H1 (cell line): Measurements from ENCODE around the gene SMAD6. TPM values are rescaled to one million over a fixed set of nuclear protein-coding genes. Genes with fewer than 3 reads are reported as not detected.

Experiments used
- CTCF ChIA-PET: fragments of 300-600 bp; sonication (Branson Sonifier 250); formaldehyde crosslinking; loops from one replicate; lab custom pipeline; 2021; ENCODE audit not compliant: partially characterized antibody; lab: Charles Lee
- POLR2A ChIA-PET: fragments of 300-600 bp; sonication (Branson Sonifier 250); formaldehyde crosslinking; loops from one replicate; lab custom pipeline; 2021; ENCODE audit warnings: inconsistent platforms; ENCODE audit not compliant: partially characterized antibody; lab: Charles Lee
- DNase-seq, 2 experiments: peaks; one replicate each; pipeline versions ENCODE4 v3.0.0 to v3.0.0-alpha.2; 2010 to 2022; ENCODE audit warnings: low spot score in 2 of 2, low read depth in 1 of 2, mixed read lengths in 1 of 2
- FAIRE-seq: peaks from 2 replicates; lab custom pipeline; 2011; peaks lifted over from hg19 to GRCh38; lab: Jason Lieb, UNC
- H2AFZ ChIP-seq: 2 replicates; pipeline ENCODE4 v1.8.1; 2012; ENCODE audit warnings: low read length, inconsistent platforms
- H2AK5ac ChIP-seq: 2 replicates; pipeline ENCODE4 v1.6.1; 2013; ENCODE audit warnings: low read depth, low read length
- H2BK120ac ChIP-seq: replicated peaks from 2 replicates; pipeline ENCODE3; 2013; ENCODE audit warnings: low read depth, low read length, inconsistent platforms
- H2BK12ac ChIP-seq: 2 replicates; pipeline ENCODE4 v1.6.1; 2013; ENCODE audit warnings: low read depth, low read length
- H2BK15ac ChIP-seq: 2 replicates; pipeline ENCODE4 v1.6.1; 2013; ENCODE audit warnings: low read length
- H2BK20ac ChIP-seq: 2 replicates; pipeline ENCODE4 v1.6.1; 2013; ENCODE audit warnings: low read length
- H2BK5ac ChIP-seq: 2 replicates; pipeline ENCODE4 v1.6.1; 2013; ENCODE audit warnings: low read depth, low read length
- H3K14ac ChIP-seq: 2 replicates; pipeline ENCODE4 v1.6.1; 2013; ENCODE audit warnings: inconsistent platforms; ENCODE audit not compliant: insufficient read length
- H3K18ac ChIP-seq: 2 replicates; pipeline ENCODE4 v1.6.1; 2013; ENCODE audit warnings: low read length; ENCODE audit errors: extremely low read depth
- H3K23ac ChIP-seq: 2 replicates; pipeline ENCODE4 v1.6.1; 2013; ENCODE audit warnings: inconsistent platforms; ENCODE audit not compliant: insufficient read length
- H3K23me2 ChIP-seq: 2 replicates; pipeline ENCODE4 v1.6.1; 2013; ENCODE audit warnings: low read depth, low read length
- H3K27ac ChIP-seq: 2 replicates; pipeline ENCODE4 v1.6.1; 2011; ENCODE audit warnings: low read depth, low read length, inconsistent platforms
- H3K27me3 ChIP-seq, 4 experiments: replicated peaks in 1 of 4; 1 replicate in 1 of 4; 2 replicates in 3 of 4; pipeline versions ENCODE4 v1.6.1 to v1.8.1; 2011 to 2013; ENCODE audit warnings: low read length in 3 of 4, mild to moderate bottlenecking in 3 of 4, inconsistent platforms in 2 of 4, mixed read lengths in 2 of 4, moderate library complexity in 1 of 4; ENCODE audit not compliant: control insufficient read depth in 3 of 4, insufficient read depth in 3 of 4; ENCODE audit errors: extremely low read depth in 1 of 4
- H3K36me3 ChIP-seq, 4 experiments: 2 replicates each; pipeline versions ENCODE4 v1.6.1 to v1.8.1; 2011 to 2013; ENCODE audit warnings: mild to moderate bottlenecking in 4 of 4, low read length in 3 of 4, moderate library complexity in 2 of 4, control low read depth in 1 of 4, inconsistent platforms in 1 of 4; ENCODE audit not compliant: insufficient read depth in 4 of 4, control insufficient read depth in 2 of 4
- H3K4ac ChIP-seq: replicated peaks from 2 replicates; pipeline ENCODE3; 2013; ENCODE audit warnings: low read length, low read depth, mixed read lengths, inconsistent platforms; ENCODE audit not compliant: insufficient read length
- H3K4me1 ChIP-seq, 4 experiments: replicated peaks in 1 of 4; 1 replicate in 1 of 4; 2 replicates in 3 of 4; pipeline versions ENCODE4 v1.6.1 to v1.8.1; 2011 to 2013; ENCODE audit warnings: low read length in 3 of 4, inconsistent platforms in 2 of 4, mixed read lengths in 1 of 4; ENCODE audit not compliant: insufficient read depth in 4 of 4, control insufficient read depth in 3 of 4
- H3K4me2 ChIP-seq, 2 experiments: 2 replicates each; pipeline versions ENCODE4 v1.6.1 to v1.8.1; 2011 to 2013; ENCODE audit warnings: low read depth in 2 of 2, low read length in 2 of 2, control low read depth in 1 of 2, inconsistent platforms in 1 of 2, mild to moderate bottlenecking in 1 of 2; ENCODE audit not compliant: insufficient read depth in 1 of 2
- H3K4me3 ChIP-seq, 4 experiments: fragments of 200-600, 300-600 bp in 1 of 4; sonication (generic), shearing (Covaris generic), sonication (Bioruptor Twin) in 1 of 4; 2 replicates each; pipeline versions ENCODE4 v1.5.1 to v1.8.1; 2011 to 2016; ENCODE audit warnings: low read length in 4 of 4, low read depth in 3 of 4, control low read depth in 2 of 4, inconsistent platforms in 2 of 4, mild to moderate bottlenecking in 2 of 4, mixed read lengths in 1 of 4, moderate library complexity in 1 of 4; ENCODE audit not compliant: insufficient read depth in 2 of 4; ENCODE audit errors: extremely low read depth in 1 of 4
- H3K56ac ChIP-seq: replicated peaks from 2 replicates; pipeline ENCODE3; 2013; ENCODE audit warnings: low read depth, mild to moderate bottlenecking, mixed read lengths, low read length, inconsistent platforms; ENCODE audit not compliant: insufficient read length
- H3K79me1 ChIP-seq: 2 replicates; pipeline ENCODE4 v1.6.1; 2013; ENCODE audit warnings: low read depth, low read length, control low read depth
- H3K79me2 ChIP-seq, 2 experiments: 2 replicates each; pipeline versions ENCODE4 v1.6.1 to v1.8.1; 2012 to 2013; ENCODE audit warnings: low read length in 2 of 2, mild to moderate bottlenecking in 2 of 2, inconsistent platforms in 1 of 2; ENCODE audit not compliant: insufficient read depth in 2 of 2, control insufficient read depth in 1 of 2
- H3K9ac ChIP-seq, 4 experiments: replicated peaks in 1 of 4; 1 replicate in 1 of 4; 2 replicates in 3 of 4; pipeline versions ENCODE4 v1.6.1 to v1.8.1; 2011 to 2013; ENCODE audit warnings: low read depth in 3 of 4, low read length in 3 of 4, control low read depth in 2 of 4, mild to moderate bottlenecking in 2 of 4, moderate library complexity in 2 of 4, inconsistent platforms in 1 of 4; ENCODE audit errors: extremely low read depth in 1 of 4
- H3K9me3 ChIP-seq, 2 experiments: 2 replicates each; pipeline versions ENCODE4 v1.6.1 to v1.8.1; 2012 to 2013; ENCODE audit warnings: mild to moderate bottlenecking in 2 of 2, moderate library complexity in 2 of 2, control low read depth in 1 of 2, inconsistent platforms in 1 of 2, low read depth in 1 of 2, low read length in 1 of 2, mixed read lengths in 1 of 2; ENCODE audit not compliant: insufficient read depth in 2 of 2
- H4K20me1 ChIP-seq, 2 experiments: replicated peaks in 1 of 2; 2 replicates each; pipeline versions ENCODE3 to v1.8.1; 2011 to 2013; ENCODE audit warnings: inconsistent platforms in 2 of 2, low read length in 2 of 2, mild to moderate bottlenecking in 1 of 2; ENCODE audit not compliant: insufficient read depth in 2 of 2, control insufficient read depth in 1 of 2
- H4K5ac ChIP-seq: 2 replicates; pipeline ENCODE4 v1.6.1; 2013; ENCODE audit warnings: low read length, low read depth, mixed read lengths, inconsistent platforms; ENCODE audit not compliant: insufficient read length
- H4K8ac ChIP-seq: 2 replicates; pipeline ENCODE4 v1.8.0; 2013; ENCODE audit warnings: mild to moderate bottlenecking, moderate library complexity, low read length, inconsistent platforms; ENCODE audit not compliant: insufficient read depth; ENCODE audit errors: extremely low read depth
- H4K91ac ChIP-seq: replicated peaks from 2 replicates; pipeline ENCODE3; 2013; ENCODE audit warnings: low read length, mixed read lengths, inconsistent platforms; ENCODE audit not compliant: insufficient read length
- WGBS, 2 experiments: shearing (Covaris generic) in 1 of 2; methylation state at CpG; one replicate each; pipeline versions ENCODE4 v1.1.6 to v1.1.7; 2013 to 2015; ENCODE audit warnings: low lambda C conversion rate in 2 of 2, mixed read lengths in 2 of 2, inconsistent platforms in 1 of 2, low coverage in 1 of 2, missing lambda C conversion rate in 1 of 2; ENCODE audit not compliant: insufficient replicate concordance in 2 of 2, insufficient coverage in 1 of 2, insufficient read length in 1 of 2; ENCODE audit errors: extremely low coverage in 1 of 2, missing lambda C conversion rate in 1 of 2; 5-methylcytosine and 5-hydroxymethylcytosine counted together
- polyA plus RNA-seq, 7 experiments: library from polyadenylated mRNA; depleted of rRNA in 3 of 7; stranded (reverse) in 5 of 7; unstranded in 2 of 7; fragments of >200 nt in 5 of 7; fragments of 200-250 nt in 2 of 7; gene quantifications; 1 replicate in 5 of 7; 2 replicates in 1 of 7; 4 replicates in 1 of 7; pipeline versions ENCODE4 v1.2.1 to v1.2.3, GENCODE V29; 2011 to 2013; ENCODE audit warnings: missing spikeins in 2 of 7, mixed read lengths in 2 of 7
- total RNA-seq: library from RNA; stranded (reverse); fragmentation: NEBNext Ultra II Directional; extraction: Animal tissue kit (Norgen Biotek cat#: 25700); gene quantifications from 2 replicates; pipeline ENCODE4 v1.2.1, GENCODE V29; 2021

The SMAD6 gene
- total and polyA plus RNA-seq, 2 of the 8 experiments (the other 6 are each of a cell fraction or from before 2014, with no cell fraction given) = 1.8 to 7.0 TPM

DNA sequence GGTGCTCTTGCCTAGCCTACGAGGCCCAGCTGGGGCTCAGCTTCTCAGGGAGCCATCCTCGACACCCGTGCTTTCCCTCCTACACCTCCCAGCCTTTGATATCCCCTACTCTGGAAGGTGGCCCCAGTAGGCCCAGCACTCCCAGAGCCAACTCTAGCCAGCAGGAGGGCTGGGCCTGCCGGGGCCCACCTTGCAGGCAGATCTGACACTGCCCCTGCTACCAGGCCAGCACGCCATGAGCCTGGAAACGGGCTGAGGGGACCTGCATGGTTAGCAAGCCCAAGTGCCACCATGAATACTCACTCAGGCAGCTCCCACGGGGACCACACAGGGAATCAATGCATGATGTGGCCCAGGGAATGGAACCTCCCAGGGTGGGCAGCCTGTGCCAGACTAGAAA is 123.7 kb downstream of the SMAD6 start:
- DNase-seq (no peak), FAIRE-seq (no peak)
- 0 out of 2 replicates have a peak overlapping the region, but pooled peaks have one; percentile 26 for H2AK5ac ChIP-seq
- H3K27me3 ChIP-seq = no peaks in the 10 kb centered on the region
- no peak overlapping the region for H4K5ac ChIP-seq
- H2BK15ac ChIP-seq = peak overlapping the region; percentile 35; the same call in 1 of the 2 replicates
- peak overlapping the region; percentile 31 for H2BK120ac ChIP-seq
- no peak overlapping the region for H3K14ac ChIP-seq
- ChIA-PET POLR2A (interaction anchor here (1.6 to 1.9 kb wide), 2 partner anchors 10 kb away, joined by 4 to 6 read pairs; no protein-coding TSS in a partner anchor), CTCF (interaction anchor here (0.6 to 5.1 kb wide), 9 partner anchors 11 to 129 kb away, joined by 3 to 42 read pairs (median 3); no protein-coding TSS in a partner anchor)
- no peak overlapping the region for H2BK12ac ChIP-seq
- no peaks in the 10 kb centered on the region for H4K20me1 ChIP-seq
- no peak overlapping the region; the same call in 1 of the 2 replicates for H4K8ac ChIP-seq
- peak overlapping the region; percentile 31; the same call in 1 of the 2 replicates for H2BK5ac ChIP-seq
- no peaks in the 10 kb centered on the region for H3K79me1 ChIP-seq
- H3K36me3 ChIP-seq = no peaks in the 10 kb centered on the region; a peak in 1 of 8 replicates
- H2BK20ac ChIP-seq = peak overlapping the region; percentile 72; the same call in 1 of the 2 replicates
- no peaks in the 10 kb centered on the region for H3K79me2 ChIP-seq
- H3K23me2 ChIP-seq = no peaks in the 10 kb centered on the region
- H3K9me3 ChIP-seq = no peaks in the 10 kb centered on the region
- H3K4me2 ChIP-seq = no peak overlapping the region
- H3K4me3 ChIP-seq = no peak overlapping the region
- no peak overlapping the region for H3K18ac ChIP-seq
- H4K91ac ChIP-seq = peak overlapping the region; percentile 45
- H3K23ac ChIP-seq = no peak overlapping the region
- H3K9ac ChIP-seq = no peak overlapping the region
- peak overlapping the region; percentile 32 for H3K4ac ChIP-seq
- WGBS, 2 experiments = 91% methylated on average over 6 of the region's 7 CpGs; no CpG with 5 or more reads in 1 of the 2 experiments
- no peak overlapping the region for H3K56ac ChIP-seq
- no peak overlapping the region for H3K27ac ChIP-seq
- H3K4me1 ChIP-seq = peaks cover 0 to 18% (median 7%) of the 10 kb centered on the region in 4 experiments; a peak in 6 of 7 replicates
- no peak overlapping the region for H2AFZ ChIP-seq
